HG03064 (cell line): ENCODE measurements around the gene IL22RA2.

ENCODE experiments used
- ATAC-seq: cut with Tn5 transposase; IDR thresholded peaks from one replicate; pipeline ENCODE4 v1.9.1; 2021; ENCODE audit warnings: low read depth; ENCODE audit not compliant: unreplicated experiment

Gene IL22RA2

GRCh38 chr6:137097526-137097925 lies 75.9 kb downstream of the IL22RA2 start:
- no peak for ATAC-seq

GRCh38 chr6:137097057-137097456 lies 76.4 kb downstream of the IL22RA2 start:
- no peak for ATAC-seq

DNA sequence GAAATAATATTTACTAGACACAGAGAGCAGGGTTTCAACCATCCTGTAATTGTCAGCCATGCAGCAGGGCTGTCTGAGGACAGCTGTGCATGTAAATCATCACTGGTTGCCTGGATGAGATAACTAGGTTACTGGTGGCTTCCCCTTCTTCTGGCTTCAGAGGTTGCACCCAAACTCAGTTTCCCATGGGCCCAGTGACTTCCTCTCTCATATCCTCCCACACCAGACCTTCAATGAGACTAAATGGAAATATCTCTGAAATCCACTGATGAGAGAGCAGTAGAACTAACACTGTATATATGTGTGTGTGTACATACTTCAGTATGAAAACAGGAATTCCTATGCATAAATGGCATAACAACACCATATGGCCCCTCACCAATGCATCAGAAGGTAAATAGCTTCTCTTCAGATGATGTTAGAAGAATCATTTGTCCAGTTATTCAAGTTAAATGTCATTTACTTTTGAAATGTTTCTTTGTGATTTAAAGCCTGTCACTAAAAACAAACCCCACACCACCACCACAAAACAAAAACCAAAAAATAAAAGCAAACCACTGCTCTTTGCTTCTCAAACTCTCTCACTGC lies 77.7 kb downstream of the IL22RA2 start:
- ATAC-seq: peak; percentile 64

GRCh38 chr6:137095093-137095492 lies 78.4 kb downstream of the IL22RA2 start:
- ATAC-seq: no peak

- no peak for ATAC-seq
These were observed 78.9 kb downstream of the IL22RA2 start for GRCh38 chr6:137094411-137095008.
